ENCODE data around the gene LY6G5C. TPM values are rescaled to one million over a fixed set of nuclear protein-coding genes. Genes with fewer than 3 reads are reported as not detected.
A peak's percentile ranks its signal among the peaks of the same experiment; 100 is the strongest.

The LY6G5C gene
- total and polyA plus RNA-seq, 9 of the 15 experiments (the other 6 are each of a cell fraction or from before 2014, with no cell fraction given), result 0.10 to 0.67 (median 0.46) TPM; not detected in 4

DNA sequence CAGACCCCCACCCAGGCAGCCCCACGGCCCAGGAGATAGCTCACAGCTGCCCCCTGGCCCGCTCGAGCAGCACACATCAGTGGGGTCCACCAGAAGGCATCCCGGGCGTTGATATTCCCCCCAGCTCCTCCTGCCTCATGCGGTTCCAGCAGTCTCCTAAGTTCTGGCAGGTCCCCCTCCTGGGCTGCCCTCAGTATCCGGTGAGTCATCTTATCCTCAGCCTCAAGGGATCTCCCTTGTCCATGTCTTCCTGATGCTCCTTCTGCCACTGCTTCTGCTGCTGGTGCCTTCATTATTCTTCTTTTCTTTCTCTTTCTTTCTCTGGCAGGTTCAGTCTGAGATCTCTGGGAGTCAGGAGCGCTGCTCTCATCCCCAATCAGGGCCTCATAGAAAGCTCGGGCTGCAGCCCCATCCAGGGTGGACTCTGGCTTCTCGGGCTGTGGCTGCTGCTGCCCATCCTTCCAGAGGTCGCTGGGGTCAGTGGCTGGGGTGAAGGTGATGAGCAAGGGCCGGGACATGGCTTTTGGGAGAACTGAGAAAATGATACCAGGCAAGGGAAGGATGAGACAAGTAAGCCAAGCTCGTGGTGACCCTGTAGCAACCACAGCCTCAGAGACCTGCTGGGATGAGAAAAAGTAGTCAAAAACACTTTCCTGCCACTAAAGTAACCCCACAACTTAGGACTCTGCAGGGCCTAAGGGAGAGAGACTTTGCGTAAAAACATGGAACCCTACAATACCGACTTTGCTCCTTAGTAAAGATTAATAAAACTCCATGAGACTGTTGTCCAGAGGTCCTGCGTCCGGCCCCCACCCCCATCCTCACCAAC lies 16.7 kb downstream of the LY6G5C start (continued):
- TF ChIP-seq CBX3 (IDR thresholded peaks at IDR 0.05; ENCODE audit: borderline replicate concordance in 1 of 2, low read length in 2 of 2) (no peak), ARID4B (CRISPR knock-in tag; IDR thresholded peaks at IDR 0.05) (no peak; the same call in 1 of the 2 replicates), XRCC4 (IDR thresholded peaks at IDR 0.05; ENCODE audit: extremely low read depth, insufficient read depth, insufficient read length) (no peak), ETV1 (tag; conservative IDR thresholded peaks at IDR 0.05; ENCODE audit: low read depth) (peak; percentile 94), FOXJ3 (CRISPR knock-in tag; IDR thresholded peaks at IDR 0.05) (no peak), MEF2A (IDR thresholded peaks at IDR 0.05; ENCODE audit: control insufficient read depth, low read depth, low read length) (no peak), ZNF592 (IDR thresholded peaks at IDR 0.05) (no peak), TFAM (CRISPR knock-in tag; conservative IDR thresholded peaks at IDR 0.05) (no peak), MED1 (CRISPR knock-in tag; IDR thresholded peaks at IDR 0.05; ENCODE audit: borderline replicate concordance) (no peak), POLR3G (IDR thresholded peaks at IDR 0.05; ENCODE audit: extremely low read depth, insufficient read length, insufficient replicate concordance) (no peak), KDM1A (IDR thresholded peaks at IDR 0.05) (no peak), STAT5B (CRISPR knock-in tag; IDR thresholded peaks at IDR 0.05) (no peak), ZNF644 (tag; IDR thresholded peaks at IDR 0.05; ENCODE audit: low read depth) (no peak), ARNT (IDR thresholded peaks at IDR 0.05) (peak; percentile 29 to 66; a peak in 1 of 4 replicates), TEAD1 (CRISPR knock-in tag; IDR thresholded peaks at IDR 0.05) (no peak; a peak in 1 of 4 replicates)
- TF ChIP-seq, protein P1, sequence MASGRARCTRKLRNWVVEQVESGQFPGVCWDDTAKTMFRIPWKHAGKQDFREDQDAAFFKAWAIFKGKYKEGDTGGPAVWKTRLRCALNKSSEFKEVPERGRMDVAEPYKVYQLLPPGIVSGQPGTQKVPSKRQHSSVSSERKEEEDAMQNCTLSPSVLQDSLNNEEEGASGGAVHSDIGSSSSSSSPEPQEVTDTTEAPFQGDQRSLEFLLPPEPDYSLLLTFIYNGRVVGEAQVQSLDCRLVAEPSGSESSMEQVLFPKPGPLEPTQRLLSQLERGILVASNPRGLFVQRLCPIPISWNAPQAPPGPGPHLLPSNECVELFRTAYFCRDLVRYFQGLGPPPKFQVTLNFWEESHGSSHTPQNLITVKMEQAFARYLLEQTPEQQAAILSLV (tag; IDR thresholded peaks at IDR 0.05), result no peak
